Measurements from ENCODE around the gene MACO1.
"Not testable (repeated sequence)": the region's sequence is repeated elsewhere in the genome, so short reads cannot be mapped to it uniquely, and the experiment has no call there.

- not testable (repeated sequence) for TF ChIP-seq CTCF (IDR thresholded peaks at IDR 0.05); ZFX (IDR thresholded peaks at IDR 0.05; ENCODE audit: borderline replicate concordance)
Measured at GRCh38 chr1:25414578-25414977, 16.1 kb upstream of the MACO1 start.

All from 22Rv1 (cell line).